Liver (tissue), 3 donors: ENCODE measurements around the gene TUT4.

Experiments used
- CTCF ChIP-seq: fragments of 150-350 bp; IDR thresholded peaks from 2 replicates; pipeline ENCODE4 v1.5.1; 2017; ENCODE audit warnings: improper control_type of control experiment, low read depth, low read length; ENCODE audit not compliant: missing input control
- EGR1 ChIP-seq, 2 donors: IDR thresholded peaks; 2 replicates each; pipeline ENCODE4 v1.6.1; 2016 to 2018; ENCODE audit warnings: antibody characterized with exemption in 2 of 2, low read depth in 2 of 2
- FOXA1 ChIP-seq: IDR thresholded peaks from 2 replicates; pipeline ENCODE4 v1.6.1; 2016; ENCODE audit warnings: antibody characterized with exemption
- GABPA ChIP-seq, 2 donors: IDR thresholded peaks in 1 of 2; conservative IDR thresholded peaks in 1 of 2; 2 replicates each; pipeline ENCODE4 v1.6.1; 2016; ENCODE audit warnings: antibody characterized with exemption in 2 of 2, mild to moderate bottlenecking in 1 of 2, moderate library complexity in 1 of 2
- HNF4A ChIP-seq, 2 donors: conservative IDR thresholded peaks; 2 replicates each; pipeline ENCODE4 v1.6.1; 2016; ENCODE audit warnings: antibody characterized with exemption in 2 of 2, mild to moderate bottlenecking in 2 of 2
- JUND ChIP-seq, 2 donors: IDR thresholded peaks; 2 replicates each; pipeline ENCODE4 v1.6.1; 2016; ENCODE audit warnings: antibody characterized with exemption in 2 of 2
- REST ChIP-seq: IDR thresholded peaks from 2 replicates; pipeline ENCODE4 v1.6.1; 2016; ENCODE audit warnings: antibody characterized with exemption, mild to moderate bottlenecking
- RXRA ChIP-seq, 2 donors: IDR thresholded peaks; 2 replicates each; pipeline ENCODE4 v1.6.1; 2017 to 2018; ENCODE audit warnings: antibody characterized with exemption in 2 of 2, mild to moderate bottlenecking in 1 of 2
- SP1 ChIP-seq: IDR thresholded peaks from 2 replicates; pipeline ENCODE4 v1.6.1; 2018; ENCODE audit warnings: antibody characterized with exemption, mild to moderate bottlenecking
- TAF1 ChIP-seq: conservative IDR thresholded peaks from 2 replicates; pipeline ENCODE4 v1.6.1; 2016; ENCODE audit warnings: antibody characterized with exemption, mild to moderate bottlenecking
- YY1 ChIP-seq: IDR thresholded peaks from 2 replicates; pipeline ENCODE4 v1.6.1; 2016; ENCODE audit warnings: antibody characterized with exemption, mild to moderate bottlenecking
- TF ChIP-seq, protein P1 (sequence below): IDR thresholded peaks from 2 replicates; pipeline ENCODE4 v1.6.1; 2016; ENCODE audit warnings: antibody characterized with exemption
- TF ChIP-seq, protein P2 (sequence below): IDR thresholded peaks from 2 replicates; pipeline ENCODE4 v1.6.1; 2016; ENCODE audit warnings: antibody characterized with exemption
- TF ChIP-seq, protein P3 (sequence below): IDR thresholded peaks from 2 replicates; pipeline ENCODE4 v1.6.1; 2016; ENCODE audit warnings: antibody characterized with exemption
- donor health status: healthy.
- donor health status: healthy.

DNA sequence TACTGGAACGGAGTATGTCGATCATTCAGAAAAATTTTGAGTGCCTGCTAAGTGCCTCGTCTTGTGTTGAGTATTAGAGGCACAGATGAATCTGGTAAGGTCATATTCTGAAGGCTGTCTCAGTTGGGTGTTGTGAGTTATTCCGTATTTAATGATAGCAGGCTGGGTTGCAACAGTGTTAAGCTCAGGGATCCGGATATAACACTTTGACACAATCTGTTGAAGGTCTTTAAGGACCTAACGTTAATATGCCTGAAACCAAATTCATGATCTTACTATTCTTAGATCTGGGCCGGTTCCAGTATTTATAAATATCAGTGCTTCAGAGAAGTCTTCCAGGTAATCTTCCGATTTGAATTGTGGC is 147.9 kb downstream of the TUT4 start:
- TF ChIP-seq CTCF (no peak), YY1 (no peak), HNF4A (conservative IDR thresholded peaks at IDR 0.05) (no peak), REST (no peak), EGR1 (IDR thresholded peaks at IDR 0.05; ENCODE audit: low read depth in 2 of 2) (no peak), TAF1 (no peak), FOXA1 (no peak), SP1 (no peak), GABPA (IDR thresholded peaks at IDR 0.05 in 1 of 2, conservative IDR thresholded peaks at IDR 0.05 in 1 of 2) (no peak), JUND (IDR thresholded peaks at IDR 0.05) (no peak), RXRA (IDR thresholded peaks at IDR 0.05) (no peak)
- TF ChIP-seq, protein P1, sequence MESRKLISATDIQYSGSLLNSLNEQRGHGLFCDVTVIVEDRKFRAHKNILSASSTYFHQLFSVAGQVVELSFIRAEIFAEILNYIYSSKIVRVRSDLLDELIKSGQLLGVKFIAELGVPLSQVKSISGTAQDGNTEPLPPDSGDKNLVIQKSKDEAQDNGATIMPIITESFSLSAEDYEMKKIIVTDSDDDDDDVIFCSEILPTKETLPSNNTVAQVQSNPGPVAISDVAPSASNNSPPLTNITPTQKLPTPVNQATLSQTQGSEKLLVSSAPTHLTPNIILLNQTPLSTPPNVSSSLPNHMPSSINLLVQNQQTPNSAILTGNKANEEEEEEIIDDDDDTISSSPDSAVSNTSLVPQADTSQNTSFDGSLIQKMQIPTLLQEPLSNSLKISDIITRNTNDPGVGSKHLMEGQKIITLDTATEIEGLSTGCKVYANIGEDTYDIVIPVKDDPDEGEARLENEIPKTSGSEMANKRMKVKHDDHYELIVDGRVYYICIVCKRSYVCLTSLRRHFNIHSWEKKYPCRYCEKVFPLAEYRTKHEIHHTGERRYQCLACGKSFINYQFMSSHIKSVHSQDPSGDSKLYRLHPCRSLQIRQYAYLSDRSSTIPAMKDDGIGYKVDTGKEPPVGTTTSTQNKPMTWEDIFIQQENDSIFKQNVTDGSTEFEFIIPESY: no peak
- TF ChIP-seq, protein P2, sequence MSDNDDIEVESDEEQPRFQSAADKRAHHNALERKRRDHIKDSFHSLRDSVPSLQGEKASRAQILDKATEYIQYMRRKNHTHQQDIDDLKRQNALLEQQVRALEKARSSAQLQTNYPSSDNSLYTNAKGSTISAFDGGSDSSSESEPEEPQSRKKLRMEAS: no peak
- TF ChIP-seq, protein P3, sequence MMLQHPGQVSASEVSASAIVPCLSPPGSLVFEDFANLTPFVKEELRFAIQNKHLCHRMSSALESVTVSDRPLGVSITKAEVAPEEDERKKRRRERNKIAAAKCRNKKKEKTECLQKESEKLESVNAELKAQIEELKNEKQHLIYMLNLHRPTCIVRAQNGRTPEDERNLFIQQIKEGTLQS: no peak
